IMR-90 (cell line): ENCODE data around the gene GABRB3.

Experiments used
- CTCF ChIP-seq: conservative IDR thresholded peaks from 2 replicates; pipeline ENCODE4 v1.5.1; 2012; ENCODE audit warnings: mild to moderate bottlenecking, low read depth, low read length, improper control_type of control experiment
- MAFK ChIP-seq: IDR thresholded peaks from 2 replicates; pipeline ENCODE4 v1.6.1; 2012; ENCODE audit warnings: low read depth, low read length, improper control_type of control experiment
- MAZ ChIP-seq: IDR thresholded peaks from 2 replicates; pipeline ENCODE4 v1.6.1; 2012; ENCODE audit warnings: low read depth, mild to moderate bottlenecking, low read length, improper control_type of control experiment, moderate library complexity, borderline replicate concordance
- POLR2A ChIP-seq: IDR thresholded peaks from 2 replicates; pipeline ENCODE4 v1.6.1; 2012; ENCODE audit warnings: mild to moderate bottlenecking, low read depth, low read length
- RAD21 ChIP-seq: IDR thresholded peaks from 2 replicates; pipeline ENCODE4 v1.6.1; 2012; ENCODE audit warnings: low read length, improper control_type of control experiment
- RFX5 ChIP-seq: IDR thresholded peaks from 2 replicates; pipeline ENCODE4 v1.8.0; 2012; ENCODE audit warnings: low read depth, mild to moderate bottlenecking, low read length, moderate library complexity

GRCh38 chr15:26641144-26641543 is 131.7 kb downstream of the GABRB3 start:
- TF ChIP-seq MAFK, result no peak
- no peak for TF ChIP-seq RAD21
- TF ChIP-seq POLR2A, result no peak
- TF ChIP-seq CTCF, result no peak
- no peak for TF ChIP-seq MAZ
- no peak for TF ChIP-seq RFX5
